ENCODE data around the gene SDSL.
A peak's percentile ranks its signal among the peaks of the same experiment; 100 is the strongest.

Gene SDSL

GRCh38 chr12:113424915-113425823 lies 3.0 kb downstream of the SDSL start:
- ChIA-PET CTCF (interaction anchor here (0.5 to 1.9 kb wide), 54 partner anchors 9 to 1495 kb away, joined by 3 to 21 read pairs (median 4); partner anchors contain the start of genes SDS and SLC8B1), POLR2A (interaction anchor here (0.5 to 0.8 kb wide), 3 partner anchors 9 to 90 kb away, joined by 3 read pairs; partner anchors contain the start of gene SLC8B1)
- Histone ChIP-seq H3K4me1 (ENCODE audit: control insufficient read depth, insufficient read depth, low read length) (no peaks in the 10 kb centered on the region), H3K36me3 (ENCODE audit: control insufficient read depth in 2 of 2, insufficient read depth in 1 of 2, low read length in 2 of 2) (peaks cover 0 to 4% of the 10 kb centered on the region in 2 experiments; a peak in 1 of 3 replicates), H3K4me3 (ENCODE audit: low read depth, low read length) (no peak overlapping the region), H3K27ac (ENCODE audit: extremely low read depth, low read depth, low read length) (no peak overlapping the region), H3K9me3 (ENCODE audit: control insufficient read depth, insufficient read depth, low read depth, low read length) (no peaks in the 10 kb centered on the region)
- no peak for TF ChIP-seq ZNF184 (tag by site-specific recombination; IDR thresholded peaks at IDR 0.05)
- no peak for TF ChIP-seq YY2 (tag by site-specific recombination; IDR thresholded peaks at IDR 0.05)
- peak; percentile 75 for TF ChIP-seq ZNF654 (tag by site-specific recombination; IDR thresholded peaks at IDR 0.05; ENCODE audit: low read depth)
- peak; percentile 54 for TF ChIP-seq CTCF (tag by site-specific recombination; IDR thresholded peaks at IDR 0.05)
- TF ChIP-seq ZIC2 (tag by site-specific recombination; IDR thresholded peaks at IDR 0.05) = no peak
- peak; percentile 29 for TF ChIP-seq ZFHX2 (tag by site-specific recombination; conservative IDR thresholded peaks at IDR 0.05)
- TF ChIP-seq ZNF768 (tag by site-specific recombination; IDR thresholded peaks at IDR 0.05) = peak; percentile 97
- TF ChIP-seq, protein P1, sequence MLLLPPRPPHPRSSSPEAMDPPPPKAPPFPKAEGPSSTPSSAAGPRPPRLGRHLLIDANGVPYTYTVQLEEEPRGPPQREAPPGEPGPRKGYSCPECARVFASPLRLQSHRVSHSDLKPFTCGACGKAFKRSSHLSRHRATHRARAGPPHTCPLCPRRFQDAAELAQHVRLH (tag by site-specific recombination; IDR thresholded peaks at IDR 0.05) = peak; percentile 68; the same call in 1 of the 2 replicates
- no peak for TF ChIP-seq TRIM28 (IDR thresholded peaks at IDR 0.05; ENCODE audit: borderline replicate concordance, low read length)
- TF ChIP-seq KLF8 (tag by site-specific recombination; IDR thresholded peaks at IDR 0.05) = no peak
- TF ChIP-seq ZEB2 (tag by site-specific recombination; IDR thresholded peaks at IDR 0.05) = no peak
- peak; percentile 24; the same call in 1 of the 2 replicates for TF ChIP-seq EGR2 (tag by site-specific recombination; IDR thresholded peaks at IDR 0.05; ENCODE audit: low read depth)
- no peak for TF ChIP-seq ZNF558 (tag by site-specific recombination; IDR thresholded peaks at IDR 0.05)

DNA sequence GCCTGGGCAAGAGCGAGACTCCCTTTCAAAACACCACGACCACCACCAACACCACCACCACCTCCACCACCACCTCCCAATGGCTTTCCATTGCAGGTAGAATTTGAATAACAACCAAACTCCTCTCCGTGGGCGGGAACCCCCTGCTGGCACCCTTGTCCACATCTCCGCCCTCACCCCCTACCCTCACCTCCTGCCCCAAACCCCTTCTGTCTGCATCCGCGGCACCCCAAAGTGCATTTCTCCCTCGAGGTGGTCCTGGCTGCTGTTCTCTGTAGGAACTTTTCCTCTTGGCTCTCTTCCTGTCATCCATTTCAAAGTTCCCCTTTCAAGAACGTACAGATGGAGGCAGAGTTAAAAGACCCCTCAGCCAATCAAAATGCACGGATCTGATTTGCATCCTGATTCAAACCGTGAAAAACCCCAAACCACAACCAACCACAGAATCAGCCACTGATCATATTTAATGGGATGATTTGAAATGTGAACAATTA lies 3.8 kb downstream of the SDSL start:
- Histone ChIP-seq H3K4me1 (ENCODE audit: control insufficient read depth, insufficient read depth, low read length) (no peaks in the 10 kb centered on the region), H3K9me3 (ENCODE audit: control insufficient read depth, insufficient read depth, low read depth, low read length) (no peaks in the 10 kb centered on the region), H3K4me3 (ENCODE audit: low read depth, low read length) (no peak overlapping the region), H3K36me3 (ENCODE audit: control insufficient read depth in 2 of 2, insufficient read depth in 1 of 2, low read length in 2 of 2) (peaks cover 0 to 4% of the 10 kb centered on the region in 2 experiments; a peak in 1 of 3 replicates), H3K27ac (ENCODE audit: extremely low read depth, low read depth, low read length) (no peak overlapping the region)
- TF ChIP-seq ZNF394 (tag by site-specific recombination; IDR thresholded peaks at IDR 0.05; ENCODE audit: borderline replicate concordance) = no peak
- TF ChIP-seq ZNF302 (tag by site-specific recombination; IDR thresholded peaks at IDR 0.05; ENCODE audit: low read depth) = no peak
- no peak for TF ChIP-seq ZNF514 (tag by site-specific recombination; IDR thresholded peaks at IDR 0.05)
- no peak for TF ChIP-seq ZNF23 (tag by site-specific recombination; IDR thresholded peaks at IDR 0.05; ENCODE audit: borderline replicate concordance)
- CTCF ChIA-PET = interaction anchor here (0.5 to 1.9 kb wide), 47 partner anchors 9 to 1494 kb away, joined by 3 to 21 read pairs (median 4); partner anchors contain the start of genes SDS and SLC8B1
- POLR2A ChIA-PET = interaction anchor here (0.5 to 0.8 kb wide), 3 partner anchors 8 to 91 kb away, joined by 3 read pairs; partner anchors contain the start of gene SLC8B1

- Histone ChIP-seq H3K4me1 (ENCODE audit: control insufficient read depth, insufficient read depth, low read length) (no peaks in the 10 kb centered on the region), H3K4me3 (ENCODE audit: low read depth, low read length) (no peak overlapping the region), H3K27ac (ENCODE audit: extremely low read depth, low read depth, low read length) (no peak overlapping the region), H3K36me3 (ENCODE audit: control insufficient read depth in 2 of 2, insufficient read depth in 1 of 2, low read length in 2 of 2) (peaks cover 0 to 4% of the 10 kb centered on the region in 2 experiments; a peak in 1 of 3 replicates), H3K9me3 (ENCODE audit: control insufficient read depth, insufficient read depth, low read depth, low read length) (no peaks in the 10 kb centered on the region)
- POLR2A ChIA-PET = no interaction called here
- CTCF ChIA-PET = no interaction called here
- TF ChIP-seq SCRT1 (tag by site-specific recombination; IDR thresholded peaks at IDR 0.05; ENCODE audit: borderline replicate concordance) (no peak), ZNF169 (tag by site-specific recombination; IDR thresholded peaks at IDR 0.05) (no peak), ZNF202 (tag by site-specific recombination; IDR thresholded peaks at IDR 0.05; ENCODE audit: borderline replicate concordance) (no peak)
- TF ChIP-seq, protein P2, sequence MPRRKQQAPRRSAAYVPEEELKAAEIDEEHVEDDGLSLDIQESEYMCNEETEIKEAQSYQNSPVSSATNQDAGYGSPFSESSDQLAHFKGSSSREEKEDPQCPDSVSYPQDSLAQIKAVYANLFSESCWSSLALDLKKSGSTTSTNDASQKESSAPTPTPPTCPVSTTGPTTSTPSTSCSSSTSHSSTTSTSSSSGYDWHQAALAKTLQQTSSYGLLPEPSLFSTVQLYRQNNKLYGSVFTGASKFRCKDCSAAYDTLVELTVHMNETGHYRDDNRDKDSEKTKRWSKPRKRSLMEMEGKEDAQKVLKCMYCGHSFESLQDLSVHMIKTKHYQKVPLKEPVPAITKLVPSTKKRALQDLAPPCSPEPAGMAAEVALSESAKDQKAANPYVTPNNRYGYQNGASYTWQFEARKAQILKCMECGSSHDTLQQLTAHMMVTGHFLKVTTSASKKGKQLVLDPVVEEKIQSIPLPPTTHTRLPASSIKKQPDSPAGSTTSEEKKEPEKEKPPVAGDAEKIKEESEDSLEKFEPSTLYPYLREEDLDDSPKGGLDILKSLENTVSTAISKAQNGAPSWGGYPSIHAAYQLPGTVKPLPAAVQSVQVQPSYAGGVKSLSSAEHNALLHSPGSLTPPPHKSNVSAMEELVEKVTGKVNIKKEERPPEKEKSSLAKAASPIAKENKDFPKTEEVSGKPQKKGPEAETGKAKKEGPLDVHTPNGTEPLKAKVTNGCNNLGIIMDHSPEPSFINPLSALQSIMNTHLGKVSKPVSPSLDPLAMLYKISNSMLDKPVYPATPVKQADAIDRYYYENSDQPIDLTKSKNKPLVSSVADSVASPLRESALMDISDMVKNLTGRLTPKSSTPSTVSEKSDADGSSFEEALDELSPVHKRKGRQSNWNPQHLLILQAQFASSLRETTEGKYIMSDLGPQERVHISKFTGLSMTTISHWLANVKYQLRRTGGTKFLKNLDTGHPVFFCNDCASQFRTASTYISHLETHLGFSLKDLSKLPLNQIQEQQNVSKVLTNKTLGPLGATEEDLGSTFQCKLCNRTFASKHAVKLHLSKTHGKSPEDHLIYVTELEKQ (tag by site-specific recombination; IDR thresholded peaks at IDR 0.05; ENCODE audit: borderline replicate concordance) = no peak
Measured at GRCh38 chr12:113427882-113428281, 5.7 kb downstream of the SDSL start.

All from HEK293 (cell line).